Measurements from ENCODE around the gene DDX54.

GRCh38 chr12:113159937-113160336 is 25.3 kb downstream of the DDX54 start:
- TF ChIP-seq CTBP1 (IDR thresholded peaks at IDR 0.05; ENCODE audit: borderline replicate concordance) (no peak), L3MBTL2 (conservative IDR thresholded peaks at IDR 0.05) (no peak), ARNT (IDR thresholded peaks at IDR 0.05) (no peak), BHLHE40 (IDR thresholded peaks at IDR 0.05; ENCODE audit: borderline replicate concordance) (no peak), SUZ12 (IDR thresholded peaks at IDR 0.05) (no peak), FOXK2 (IDR thresholded peaks at IDR 0.05) (no peak)
